Activated T-helper 17 cell treated with anti-CD3 and anti-CD28 coated beads, Interleukin-2, amount 50 U/mL, for 72 hours (primary cell): ENCODE results near the gene WDR70. TPM values are rescaled to one million over a fixed set of nuclear protein-coding genes. Genes with fewer than 3 reads are reported as not detected.

Experiments
- ATAC-seq: fragments of 150-1000 bp; cut with Tn5 transposase; replicated peaks from 2 replicates; pipeline ENCODE4 v1.10.0; 2021; ENCODE audit warnings: mild to moderate bottlenecking, moderate library complexity
- H3K27ac Mint-ChIP-seq: one replicate; pipeline ENCODE4 v1.8.0; 2022; ENCODE audit warnings: mixed read lengths
- H3K27me3 Mint-ChIP-seq: one replicate; pipeline ENCODE4 v1.8.0; 2022; ENCODE audit warnings: mixed read lengths
- H3K36me3 Mint-ChIP-seq: one replicate; pipeline ENCODE4 v1.8.0; 2022; ENCODE audit warnings: low read depth, mild to moderate bottlenecking, mixed read lengths
- H3K4me1 Mint-ChIP-seq: one replicate; pipeline ENCODE4 v1.8.0; 2022; ENCODE audit warnings: mixed read lengths
- H3K4me3 Mint-ChIP-seq: one replicate; pipeline ENCODE4 v1.8.0; 2022; ENCODE audit warnings: mild to moderate bottlenecking, mixed read lengths
- H3K9me3 Mint-ChIP-seq: one replicate; pipeline ENCODE4 v1.8.0; 2022; ENCODE audit warnings: mixed read lengths
- total RNA-seq, 2 donors: library from RNA; stranded (reverse); gene quantifications; one replicate each; pipeline ENCODE4 v1.2.3, GENCODE V29; 2022

WDR70 gene
- total RNA-seq, 2 donors from 2014 or later: 20.2 to 39.4 TPM

- ATAC-seq: no peak
- no peak overlapping the region for H3K4me3 Mint-ChIP-seq
- H3K27ac Mint-ChIP-seq: no peak overlapping the region
- H3K36me3 Mint-ChIP-seq: no peaks in the 10 kb centered on the region
- peaks cover 4% of the 10 kb centered on the region for H3K27me3 Mint-ChIP-seq
- no peaks in the 10 kb centered on the region for H3K9me3 Mint-ChIP-seq
- H3K4me1 Mint-ChIP-seq: no peaks in the 10 kb centered on the region
Observed at GRCh38 chr5:37799865-37800421, 420.8 kb downstream of the WDR70 start.

- no peaks in the 10 kb centered on the region for H3K36me3 Mint-ChIP-seq
- H3K4me3 Mint-ChIP-seq: no peak overlapping the region
- H3K4me1 Mint-ChIP-seq: no peaks in the 10 kb centered on the region
- H3K27ac Mint-ChIP-seq: no peak overlapping the region
- ATAC-seq: no peak
- H3K9me3 Mint-ChIP-seq: no peaks in the 10 kb centered on the region
- H3K27me3 Mint-ChIP-seq: peaks cover 9% of the 10 kb centered on the region
Observed at GRCh38 chr5:37801521-37801920, 422.4 kb downstream of the WDR70 start.

Other genes with a start within 250 kb of the WDR70 start
- gene CPLANE1, start 129.9 kb upstream of the WDR70 start, total RNA-seq: 1 to 10 TPM; 5.8 to 9.0 TPM
- gene NUP155, start 8.2 kb upstream of the WDR70 start, total RNA-seq: 10 to 100 TPM; 54.6 to 84.5 TPM